Measurements from ENCODE around the gene RPAP3. TPM values are rescaled to one million over a fixed set of nuclear protein-coding genes. Genes with fewer than 3 reads are reported as not detected.

RPAP3 gene
- total and polyA plus RNA-seq, 9 of the 15 experiments (the other 6 are each of a cell fraction or from before 2014, with no cell fraction given) = 40.0 to 92.1 (median 54.1) TPM

GRCh38 chr12:47729233-47729632 is 23.4 kb upstream of the RPAP3 start:
- peaks cover 2% of the 10 kb centered on the region; the same call in 1 of the 2 replicates for H4K20me1 ChIP-seq (replicated peaks; ENCODE audit: control insufficient read depth, insufficient read depth, low read length)
- H3K9me3 ChIP-seq (replicated peaks; ENCODE audit: control insufficient read depth, insufficient read depth, low read depth, low read length) = no peaks in the 10 kb centered on the region
- H3K9me1 ChIP-seq (ENCODE audit: control insufficient read depth, insufficient read depth, low read length) = no peaks in the 10 kb centered on the region
- no peak; the same call in 2 of the 3 replicates for ATAC-seq
- no peak overlapping the region for H3K4me3 ChIP-seq
- BruUV-seq (replicated peaks) = no TSS peak
- peaks cover 3 to 7% of the 10 kb centered on the region in 2 experiments; a peak in 3 of 5 replicates for H3K4me1 ChIP-seq (replicated peaks in 1 of 2; ENCODE audit: control insufficient read depth in 2 of 2, insufficient read depth in 2 of 2, low read length in 2 of 2)
- FAIRE-seq = no peak
- ChIA-PET CTCF (ENCODE audit: low intra/inter-chr PET ratio) (no interaction called here), POLR2A (interaction anchor here (0.7 to 1.0 kb wide), 2 partner anchors 13 to 51 kb away, joined by 3 to 4 read pairs; no protein-coding TSS in a partner anchor)
- intact Hi-C loops (cut with micrococcal nuclease) (no loop called here), in situ Hi-C loops (cut with MboI) (no loop called here)
- H3K9ac ChIP-seq (ENCODE audit: insufficient read depth in 1 of 2, low read depth in 2 of 2, low read length in 2 of 2) = no peak overlapping the region
- no peaks in the 10 kb centered on the region for H3K36me3 ChIP-seq (ENCODE audit: control insufficient read depth, insufficient read depth, low read length)
- no peak for DNase-seq (ENCODE audit: extremely low read depth in 1 of 4, low spot score in 3 of 4)
- no peak overlapping the region for H3K27ac ChIP-seq (ENCODE audit: extremely low read depth, low read depth, low read length)
- TF ChIP-seq, protein P1, sequence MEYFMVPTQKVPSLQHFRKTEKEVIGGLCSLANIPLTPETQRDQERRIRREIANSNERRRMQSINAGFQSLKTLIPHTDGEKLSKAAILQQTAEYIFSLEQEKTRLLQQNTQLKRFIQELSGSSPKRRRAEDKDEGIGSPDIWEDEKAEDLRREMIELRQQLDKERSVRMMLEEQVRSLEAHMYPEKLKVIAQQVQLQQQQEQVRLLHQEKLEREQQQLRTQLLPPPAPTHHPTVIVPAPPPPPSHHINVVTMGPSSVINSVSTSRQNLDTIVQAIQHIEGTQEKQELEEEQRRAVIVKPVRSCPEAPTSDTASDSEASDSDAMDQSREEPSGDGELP (CRISPR knock-in tag; IDR thresholded peaks at IDR 0.05; ENCODE audit: borderline replicate concordance) = 0 out of 2 replicates have a peak, but pooled peaks have one; percentile 19
- TF ChIP-seq, protein P2, sequence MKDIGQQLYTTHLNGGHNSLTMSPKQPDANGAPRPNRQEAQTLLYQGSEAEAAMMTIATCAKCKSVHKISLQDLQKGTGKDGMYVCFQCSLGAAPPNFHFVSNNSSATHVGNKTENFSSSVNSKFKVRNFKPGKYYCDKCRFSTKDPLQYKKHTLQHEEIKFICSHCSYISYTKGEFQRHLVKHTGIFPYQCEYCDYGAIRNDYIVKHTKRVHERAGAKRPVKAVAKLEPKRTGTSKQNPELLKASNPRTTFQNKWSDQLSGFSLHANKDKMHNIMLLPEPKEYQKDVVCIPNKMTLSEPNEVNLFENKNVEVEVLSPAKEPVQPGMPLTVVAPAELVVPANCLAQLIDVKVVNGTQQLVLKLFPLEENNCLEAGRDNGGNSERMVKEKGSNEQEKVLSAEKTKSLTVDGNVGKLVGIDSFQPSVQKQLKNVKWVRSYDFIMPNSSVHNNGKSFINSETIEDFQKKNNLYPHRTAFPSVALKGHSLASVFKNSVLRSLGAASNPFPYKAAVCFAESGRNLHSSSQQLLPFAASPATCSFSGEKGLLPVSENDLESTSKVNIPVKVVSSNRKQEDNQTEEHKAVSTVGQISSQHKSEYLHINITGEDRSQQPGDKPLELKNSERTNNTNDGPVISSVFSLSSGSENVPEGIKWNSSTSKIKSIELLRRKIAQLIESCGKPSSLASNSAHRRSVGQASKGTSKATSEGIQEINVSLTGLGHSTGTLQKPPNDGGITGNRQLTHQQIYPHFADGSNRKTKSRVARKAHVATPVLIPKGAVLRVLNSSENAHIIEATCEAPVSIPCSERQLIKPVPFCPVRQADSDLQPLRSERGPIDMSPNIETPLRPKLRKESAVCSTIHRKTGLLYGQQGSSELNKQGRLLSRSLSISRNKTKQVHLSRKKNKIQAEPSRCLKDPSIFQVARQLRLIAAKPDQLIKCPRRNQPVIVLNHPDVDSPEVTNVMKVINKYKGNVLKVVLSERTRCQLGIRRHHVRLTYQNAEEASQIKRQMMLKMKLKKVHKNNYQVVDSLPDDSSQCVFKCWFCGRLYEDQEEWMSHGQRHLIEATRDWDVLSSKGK (CRISPR knock-in tag; IDR thresholded peaks at IDR 0.05) = no peak
- TF ChIP-seq GABPA (tag; conservative IDR thresholded peaks at IDR 0.05; ENCODE audit: low read depth) = no peak
- no peak overlapping the region for H3K4me2 ChIP-seq (ENCODE audit: insufficient read depth, low read length)
- H2AFZ ChIP-seq (ENCODE audit: low read depth, low read length) = no peak overlapping the region
- WGBS (ENCODE audit: insufficient coverage, low coverage, missing lambda C conversion rate) = 34% methylated on average over 3 of the region's 3 CpGs
- H3K27me3 ChIP-seq (ENCODE audit: control insufficient read depth in 2 of 2, insufficient read depth in 2 of 2, low read length in 2 of 2) = no peaks in the 10 kb centered on the region
- H3K79me2 ChIP-seq (ENCODE audit: control insufficient read depth, insufficient read depth, low read length) = no peaks in the 10 kb centered on the region

Data from K562 (cell line).